Measurements from ENCODE around the gene HARS1. TPM values are rescaled to one million over a fixed set of nuclear protein-coding genes. Genes with fewer than 3 reads are reported as not detected.
"Not testable (repeated sequence)": the region's sequence is repeated elsewhere in the genome, so short reads cannot be mapped to it uniquely, and the experiment has no call there.

HARS1 gene
- total and polyA plus RNA-seq, 4 donors = 51.4 to 100 (median 75.7) TPM

GRCh38 chr5:140716238-140716637 is 25.1 kb upstream of the HARS1 start:
- H3K36me3 ChIP-seq (ENCODE audit: control insufficient read depth, insufficient read depth, low read length); H3K27me3 ChIP-seq (ENCODE audit: control insufficient read depth, insufficient read depth, low read length); H3K4me1 ChIP-seq (ENCODE audit: control insufficient read depth, insufficient read depth, low read length); H3K4me3 ChIP-seq (ENCODE audit: low read depth, low read length); DNase-seq (ENCODE audit: low read depth in 4 of 6, low spot score in 6 of 6); H3K9me3 ChIP-seq (ENCODE audit: control insufficient read depth, insufficient read depth, low read length); H3K27ac ChIP-seq (ENCODE audit: low read depth, low read length): not testable (repeated sequence)
- 100% methylated on average over 1 of the region's 2 CpGs for WGBS (ENCODE audit: insufficient coverage)

- H3K36me3 ChIP-seq (ENCODE audit: control insufficient read depth, insufficient read depth, low read length) = no peaks in the 10 kb centered on the region
- WGBS (ENCODE audit: insufficient coverage) = 100% methylated on average over 1 of the region's 1 CpG
- H3K27ac ChIP-seq (ENCODE audit: low read depth, low read length) = no peak overlapping the region
- no peaks in the 10 kb centered on the region for H3K9me3 ChIP-seq (ENCODE audit: control insufficient read depth, insufficient read depth, low read length)
- H3K4me3 ChIP-seq (ENCODE audit: low read depth, low read length) = no peak overlapping the region
- no peaks in the 10 kb centered on the region for H3K4me1 ChIP-seq (ENCODE audit: control insufficient read depth, insufficient read depth, low read length)
- H3K27me3 ChIP-seq (ENCODE audit: control insufficient read depth, insufficient read depth, low read length) = peaks cover 9% of the 10 kb centered on the region
- no peak for DNase-seq (ENCODE audit: low read depth in 4 of 6, low spot score in 6 of 6)
Measured at GRCh38 chr5:140713562-140714094, 22.5 kb upstream of the HARS1 start.

DNA sequence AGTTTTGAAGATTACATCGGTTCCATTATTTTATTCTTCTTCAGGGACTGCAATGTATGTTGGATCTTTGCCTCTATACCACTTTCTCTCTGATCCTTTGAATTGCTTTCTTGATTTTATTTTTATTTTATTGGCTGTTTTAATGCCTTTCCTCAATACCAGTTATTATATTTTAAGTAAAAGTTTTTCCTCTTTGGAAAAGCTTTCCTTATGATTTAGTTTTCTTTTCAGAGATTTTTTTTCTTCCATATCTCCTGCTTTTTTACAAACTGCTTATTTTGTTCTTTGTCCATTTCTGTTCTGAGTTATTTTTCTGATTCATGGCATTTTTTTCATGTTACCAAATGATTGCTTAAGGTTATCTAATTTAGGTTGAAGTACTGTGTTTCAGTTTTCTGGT is 20.6 kb upstream of the HARS1 start:
- Histone ChIP-seq H3K27ac (ENCODE audit: low read depth, low read length) (no peak overlapping the region), H3K9me3 (ENCODE audit: control insufficient read depth, insufficient read depth, low read length) (no peaks in the 10 kb centered on the region), H3K27me3 (ENCODE audit: control insufficient read depth, insufficient read depth, low read length) (peaks cover 9% of the 10 kb centered on the region), H3K36me3 (ENCODE audit: control insufficient read depth, insufficient read depth, low read length) (peaks cover 6% of the 10 kb centered on the region), H3K4me1 (ENCODE audit: control insufficient read depth, insufficient read depth, low read length) (no peaks in the 10 kb centered on the region), H3K4me3 (ENCODE audit: low read depth, low read length) (no peak overlapping the region)
- no CpG with 5 or more reads among the region's 1 CpG for WGBS (ENCODE audit: insufficient coverage)
- no peak for DNase-seq (ENCODE audit: low read depth in 4 of 6, low spot score in 6 of 6)

GRCh38 chr5:140710899-140711552 is 19.9 kb upstream of the HARS1 start:
- 5% methylated on average over 20 of the region's 27 CpGs for WGBS (ENCODE audit: insufficient coverage)

GRCh38 chr5:140708787-140709186 is 17.6 kb upstream of the HARS1 start:
- H3K4me1 ChIP-seq (ENCODE audit: control insufficient read depth, insufficient read depth, low read length); H3K4me3 ChIP-seq (ENCODE audit: low read depth, low read length); DNase-seq (ENCODE audit: low read depth in 4 of 6, low spot score in 6 of 6); H3K27ac ChIP-seq (ENCODE audit: low read depth, low read length); H3K9me3 ChIP-seq (ENCODE audit: control insufficient read depth, insufficient read depth, low read length); H3K27me3 ChIP-seq (ENCODE audit: control insufficient read depth, insufficient read depth, low read length): not testable (repeated sequence)
- peaks cover 26% of the 10 kb centered on the region for H3K36me3 ChIP-seq (ENCODE audit: control insufficient read depth, insufficient read depth, low read length)
- no CpG with 5 or more reads among the region's 9 CpGs for WGBS (ENCODE audit: insufficient coverage)

More at GRCh38 chr5:140710899-140711552, 19.9 kb upstream of the HARS1 start:
- DNase-seq (ENCODE audit: low read depth in 4 of 6, low spot score in 6 of 6) = peak in 5 of 6 donors; percentile 38 to 85 (median 71)
- Histone ChIP-seq H3K36me3 (ENCODE audit: control insufficient read depth, insufficient read depth, low read length) (peaks cover 11% of the 10 kb centered on the region), H3K9me3 (ENCODE audit: control insufficient read depth, insufficient read depth, low read length) (no peaks in the 10 kb centered on the region), H3K27me3 (ENCODE audit: control insufficient read depth, insufficient read depth, low read length) (peaks cover 9% of the 10 kb centered on the region), H3K4me3 (ENCODE audit: low read depth, low read length) (peak overlapping the region; percentile 47), H3K27ac (ENCODE audit: low read depth, low read length) (peak overlapping the region; percentile 61), H3K4me1 (ENCODE audit: control insufficient read depth, insufficient read depth, low read length) (no peaks in the 10 kb centered on the region)

GRCh38 chr5:140707812-140708211 is 16.6 kb upstream of the HARS1 start:
- Histone ChIP-seq H3K4me3 (ENCODE audit: low read depth, low read length) (no peak overlapping the region), H3K36me3 (ENCODE audit: control insufficient read depth, insufficient read depth, low read length) (peaks cover 33% of the 10 kb centered on the region), H3K27ac (ENCODE audit: low read depth, low read length) (no peak overlapping the region), H3K9me3 (ENCODE audit: control insufficient read depth, insufficient read depth, low read length) (no peaks in the 10 kb centered on the region), H3K4me1 (ENCODE audit: control insufficient read depth, insufficient read depth, low read length) (no peaks in the 10 kb centered on the region), H3K27me3 (ENCODE audit: control insufficient read depth, insufficient read depth, low read length) (peaks cover 9% of the 10 kb centered on the region)
- 83% methylated on average over 1 of the region's 4 CpGs for WGBS (ENCODE audit: insufficient coverage)
- DNase-seq (ENCODE audit: low read depth in 4 of 6, low spot score in 6 of 6) = no peak

GRCh38 chr5:140700177-140701144 is 9.3 kb upstream of the HARS1 start, which contains the start of gene ZMAT2:
Gene ZMAT2, plus strand, starts transcription at chr5:140700447. Its CDS starts 14 bp downstream, at chr5:140700461.
- H3K9me3 ChIP-seq (ENCODE audit: control insufficient read depth, insufficient read depth, low read length) = no peaks in the 10 kb centered on the region
- DNase-seq (ENCODE audit: low read depth in 4 of 6, low spot score in 6 of 6) = peak; percentile 94 to 99 (median 96)
- 3% methylated on average over 27 of the region's 44 CpGs for WGBS (ENCODE audit: insufficient coverage)
- H3K27ac ChIP-seq (ENCODE audit: low read depth, low read length) = peak within 1 kb of the TSS; percentile 42
- H3K27me3 ChIP-seq (ENCODE audit: control insufficient read depth, insufficient read depth, low read length) = no peaks in the 10 kb centered on the region
- H3K36me3 ChIP-seq (ENCODE audit: control insufficient read depth, insufficient read depth, low read length) = peaks cover 47% of the 10 kb centered on the region
- peaks cover 4% of the 10 kb centered on the region for H3K4me1 ChIP-seq (ENCODE audit: control insufficient read depth, insufficient read depth, low read length)
- H3K4me3 ChIP-seq (ENCODE audit: low read depth, low read length) = peak within 1 kb of the TSS; percentile 81

GRCh38 chr5:140696891-140697492 is 5.8 kb upstream of the HARS1 start:
- H3K4me1 ChIP-seq (ENCODE audit: control insufficient read depth, insufficient read depth, low read length) = peaks cover 13% of the 10 kb centered on the region
- H3K4me3 ChIP-seq (ENCODE audit: low read depth, low read length) = no peak overlapping the region
- WGBS (ENCODE audit: insufficient coverage) = 78% methylated on average over 3 of the region's 4 CpGs
- no peak overlapping the region for H3K27ac ChIP-seq (ENCODE audit: low read depth, low read length)
- no peaks in the 10 kb centered on the region for H3K27me3 ChIP-seq (ENCODE audit: control insufficient read depth, insufficient read depth, low read length)
- DNase-seq (ENCODE audit: low read depth in 4 of 6, low spot score in 6 of 6) = no peak
- peaks cover 37% of the 10 kb centered on the region for H3K36me3 ChIP-seq (ENCODE audit: control insufficient read depth, insufficient read depth, low read length)
- H3K9me3 ChIP-seq (ENCODE audit: control insufficient read depth, insufficient read depth, low read length) = no peaks in the 10 kb centered on the region

DNA sequence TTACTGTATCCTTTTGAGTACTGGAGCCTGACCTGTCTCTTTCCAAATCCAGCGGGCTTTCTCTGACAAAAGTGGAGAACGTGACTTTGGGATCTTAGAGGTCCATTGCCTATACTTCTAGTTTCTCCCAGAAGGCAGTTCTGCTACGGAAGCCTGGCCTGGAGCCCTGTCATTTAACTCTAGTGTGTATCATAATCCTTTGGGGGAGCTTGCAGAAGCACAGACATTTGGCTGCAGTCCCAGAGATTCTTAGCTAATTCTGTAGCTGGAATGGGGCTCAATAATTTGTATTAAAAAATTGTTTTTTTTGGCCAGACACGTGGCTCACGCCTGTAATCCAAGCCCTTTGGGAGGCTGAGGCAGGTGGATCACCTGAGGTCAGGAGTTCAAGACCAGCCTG is 3.1 kb upstream of the HARS1 start:
- no peaks in the 10 kb centered on the region for H3K9me3 ChIP-seq (ENCODE audit: control insufficient read depth, insufficient read depth, low read length)
- WGBS (ENCODE audit: insufficient coverage) = 87% methylated on average over 3 of the region's 5 CpGs
- H3K4me1 ChIP-seq (ENCODE audit: control insufficient read depth, insufficient read depth, low read length) = peaks cover 26% of the 10 kb centered on the region
- H3K36me3 ChIP-seq (ENCODE audit: control insufficient read depth, insufficient read depth, low read length) = peaks cover 32% of the 10 kb centered on the region
- no peak overlapping the region for H3K4me3 ChIP-seq (ENCODE audit: low read depth, low read length)
- DNase-seq (ENCODE audit: low read depth in 4 of 6, low spot score in 6 of 6) = peak in 1 of 6 donors; percentile 16
- H3K27ac ChIP-seq (ENCODE audit: low read depth, low read length) = no peak overlapping the region
- H3K27me3 ChIP-seq (ENCODE audit: control insufficient read depth, insufficient read depth, low read length) = no peaks in the 10 kb centered on the region

All from spinal cord (tissue), 10 donors.